NCI-H82 treated with DMSO at 0.1 percent for 48 hours (cell line): ENCODE data around the gene IRGC.
A peak's percentile ranks its signal among the peaks of the same experiment; 100 is the strongest.
"Not testable (repeated sequence)": the region's sequence is repeated elsewhere in the genome, so short reads cannot be mapped to it uniquely, and the experiment has no call there.

Source experiments
- DNase-seq: peaks from one replicate; lab custom pipeline; 2025; ENCODE audit not compliant: unreplicated experiment; lab: John Stamatoyannopoulos, UW

Gene IRGC

DNA sequence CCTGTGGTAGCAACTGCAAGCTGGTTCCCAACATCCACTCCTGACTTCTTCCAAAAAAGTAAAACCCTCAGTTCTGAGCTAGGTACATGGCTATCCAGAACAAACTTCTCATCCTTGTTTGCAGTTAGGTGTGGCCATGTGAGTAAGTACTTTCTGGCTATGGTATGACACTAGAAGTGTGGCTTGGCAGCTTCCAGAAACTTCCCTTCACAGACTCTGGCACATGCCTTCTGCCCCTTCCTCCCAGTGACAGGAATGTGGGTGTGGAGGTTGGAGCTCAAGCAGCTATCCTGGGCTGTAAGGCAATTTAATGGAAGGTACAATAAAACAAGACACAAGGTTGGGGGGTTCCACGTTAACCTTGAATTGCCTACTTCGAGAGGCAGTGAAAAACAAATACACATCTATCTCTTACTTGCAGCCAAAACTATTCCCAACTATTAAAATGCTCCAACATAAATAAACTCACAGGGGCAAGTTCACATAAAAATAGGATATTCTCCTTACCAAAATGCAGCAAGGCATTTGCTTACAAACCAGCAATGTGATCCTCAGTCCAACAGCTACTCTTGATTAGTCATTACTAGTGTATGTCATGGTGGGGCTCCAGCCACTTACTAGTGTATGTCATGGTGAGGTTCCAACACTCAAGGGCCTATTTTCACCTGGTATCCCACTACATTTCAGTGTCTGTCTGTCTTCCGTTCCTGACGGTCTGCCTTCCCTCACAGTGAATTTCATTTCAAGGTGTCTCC, 35.8 kb downstream of the IRGC start:
- no peak for DNase-seq

- DNase-seq: no peak
Observed at GRCh38 chr19:43752287-43752875, 36.5 kb downstream of the IRGC start.

DNA sequence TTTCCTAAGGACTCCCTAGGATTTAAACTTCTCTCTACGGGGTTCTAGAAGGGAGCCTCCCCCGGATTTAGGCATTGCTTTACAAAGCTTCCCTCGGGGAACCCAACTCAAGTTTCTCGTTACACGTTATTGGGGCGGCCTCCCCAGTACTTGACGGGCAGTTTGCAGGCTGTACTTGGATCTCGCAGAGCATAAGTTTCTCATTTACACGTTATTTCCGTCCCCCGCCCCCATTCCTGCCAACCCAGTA, 38.3 kb downstream of the IRGC start:
- no peak for DNase-seq

- DNase-seq: peak; percentile 91
Observed at GRCh38 chr19:43754503-43755255, 38.8 kb downstream of the IRGC start, which contains the start of gene SMG9. SMG9 (minus strand) TSS chr19:43754962; CDS start chr19:43750741, 4,221 bp downstream.

- DNase-seq: peak; percentile 65
Observed at GRCh38 chr19:43755256-43755801, 39.5 kb downstream of the IRGC start.

DNA sequence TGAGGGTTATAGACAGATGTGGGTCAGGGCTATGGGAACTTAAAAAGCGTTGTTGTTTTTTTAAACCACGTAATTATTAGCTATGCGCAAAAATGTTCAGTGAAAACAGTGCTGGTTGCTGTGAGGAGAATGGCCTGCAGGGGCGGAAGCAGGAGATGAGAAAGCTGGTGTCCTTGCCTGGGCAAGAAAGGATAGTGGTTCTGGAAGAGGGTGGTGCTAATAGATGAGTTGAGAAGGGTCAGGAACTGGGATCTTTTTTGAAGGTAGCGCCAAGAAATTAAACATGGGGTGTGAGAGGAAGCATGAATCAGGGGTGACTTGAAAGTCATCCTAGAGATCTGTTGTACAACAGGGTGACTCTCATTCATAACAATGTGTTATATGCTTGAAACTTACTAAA, 43.6 kb downstream of the IRGC start:
- no peak for DNase-seq

- DNase-seq: no peak
Observed at GRCh38 chr19:43760941-43761340, 45.1 kb downstream of the IRGC start.

DNA sequence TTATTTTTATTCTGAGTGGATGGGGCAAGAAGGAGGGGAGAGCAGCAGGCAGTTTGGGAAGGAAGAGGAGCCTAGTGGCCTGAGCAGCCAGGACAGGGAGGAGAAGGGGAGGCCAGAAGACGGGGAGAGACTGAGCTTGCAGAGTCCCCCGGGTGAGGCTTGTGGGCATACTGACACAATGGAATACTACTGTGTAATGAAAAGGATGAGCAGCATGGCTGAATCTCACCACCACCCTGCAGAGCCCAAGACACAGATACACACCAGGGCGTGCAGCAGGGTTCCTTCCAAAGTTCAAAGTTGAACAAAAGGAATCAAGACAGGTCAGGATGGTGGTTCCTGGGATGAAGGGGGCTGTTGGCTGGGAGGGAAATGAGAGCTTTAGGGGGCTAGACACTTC, 46.9 kb downstream of the IRGC start:
- no peak for DNase-seq

GRCh38 chr19:43763473-43763939, 47.6 kb downstream of the IRGC start:
- DNase-seq: no peak

- not testable (repeated sequence) for DNase-seq
Observed at GRCh38 chr19:43764684-43765083, 48.8 kb downstream of the IRGC start.

GRCh38 chr19:43765109-43765876, 49.4 kb downstream of the IRGC start:
- DNase-seq: no peak

DNA sequence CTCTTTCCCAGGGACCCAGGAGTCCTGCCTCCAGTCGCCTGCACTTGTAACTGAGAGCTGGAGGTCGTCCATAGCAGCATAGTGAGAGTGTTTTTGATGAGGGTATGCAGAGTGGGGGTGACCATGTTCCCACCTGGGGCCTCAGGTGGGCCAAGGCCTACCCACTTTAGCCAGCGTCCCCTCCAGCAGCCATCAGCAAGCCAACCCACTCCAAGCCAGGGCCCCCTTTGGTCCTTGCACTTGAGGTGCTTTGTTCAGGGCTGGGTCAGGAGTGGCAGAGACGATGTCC, 50.8 kb downstream of the IRGC start:
- DNase-seq: no peak

DNA sequence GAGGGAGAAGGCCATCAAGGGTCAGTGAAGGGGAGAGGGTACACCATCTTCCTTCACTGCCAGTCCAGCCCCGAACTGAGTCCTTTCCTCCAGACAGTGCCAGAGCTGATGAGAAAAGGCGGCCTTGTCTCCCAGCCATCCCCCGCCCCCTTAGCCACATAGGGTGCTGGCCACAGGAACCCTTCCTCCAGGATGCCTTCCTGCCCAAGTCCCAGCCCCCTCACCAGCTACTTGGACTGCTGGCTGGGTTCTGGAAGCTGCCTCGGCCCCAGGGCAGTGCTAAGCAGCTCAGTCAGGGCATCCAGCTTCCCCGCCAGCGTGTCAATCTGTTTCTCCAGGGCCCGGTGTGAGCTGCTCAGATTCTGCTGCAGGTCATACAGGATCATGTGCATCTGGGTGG, 51.4 kb downstream of the IRGC start:
- no peak for DNase-seq

DNA sequence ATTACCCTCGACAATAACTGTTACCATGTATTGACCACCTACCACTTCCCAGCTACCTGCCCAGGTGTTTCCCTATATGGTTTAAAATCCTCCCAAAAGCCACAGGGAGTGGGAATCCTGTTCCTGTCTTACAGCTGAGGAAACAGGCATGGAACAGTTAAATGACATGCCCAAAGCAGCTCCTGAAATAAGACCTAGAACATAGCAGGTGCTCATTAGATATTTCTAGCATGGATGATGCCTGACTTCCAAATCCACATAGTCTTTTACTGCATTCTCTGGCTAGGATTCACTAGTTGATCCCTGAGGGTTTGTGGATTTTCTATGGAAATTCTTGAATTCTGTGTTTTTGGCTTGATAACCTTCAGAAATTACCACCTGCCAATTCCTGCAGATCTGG, 51.9 kb downstream of the IRGC start:
- DNase-seq: no peak

- DNase-seq: no peak
Observed at GRCh38 chr19:43768273-43769050, 52.6 kb downstream of the IRGC start.

DNA sequence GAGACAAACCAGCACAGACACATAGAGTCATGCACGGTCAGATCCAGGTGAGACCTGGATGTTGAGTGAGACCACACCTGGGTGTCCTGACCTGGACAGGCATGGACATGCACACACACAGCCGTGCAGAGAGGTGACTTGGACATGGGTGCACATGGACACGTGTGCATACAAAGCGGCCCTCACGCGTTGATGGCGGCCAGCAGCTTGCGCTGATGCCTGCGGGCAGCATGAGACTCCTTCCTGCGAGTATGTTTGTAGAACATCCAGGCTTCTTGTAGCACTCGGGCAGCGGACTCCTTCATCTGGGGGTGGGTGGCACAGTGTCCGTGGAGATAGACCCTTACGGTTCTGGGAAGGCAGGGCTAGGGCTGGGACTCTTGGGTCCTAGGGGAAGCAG, 53.4 kb downstream of the IRGC start:
- no peak for DNase-seq
